ENCODE data around the gene CCT4.

Gene CCT4

DNA sequence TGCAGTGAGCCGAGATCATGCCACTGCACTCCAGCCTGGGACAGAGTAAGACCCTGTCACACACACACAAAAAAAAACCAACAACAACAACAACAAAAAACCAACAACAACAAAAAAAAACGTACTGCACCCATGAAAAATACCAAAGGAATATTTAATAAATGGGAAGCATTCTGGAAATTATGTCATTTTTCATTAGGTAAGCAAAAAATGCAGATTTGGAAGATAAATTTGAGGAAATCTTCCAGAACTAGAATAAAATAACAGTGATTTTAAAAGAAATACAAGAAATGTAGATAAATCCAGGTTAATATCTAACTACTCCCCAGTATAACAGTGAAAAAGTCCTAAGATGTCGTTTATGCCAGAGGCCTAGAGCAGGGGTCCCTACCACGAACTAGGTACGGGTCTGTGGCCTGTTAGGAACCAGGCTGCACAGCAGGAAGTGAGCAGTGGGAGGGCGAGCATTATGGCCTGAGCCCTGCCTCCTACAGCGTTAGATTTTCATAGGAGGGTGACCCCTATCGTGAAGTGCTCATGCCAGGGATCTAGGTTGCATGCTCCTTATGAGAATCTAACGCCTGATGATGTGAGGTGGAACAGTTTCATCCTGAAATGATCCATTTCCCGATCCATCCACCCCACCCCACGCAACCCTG, 56.1 kb downstream of the CCT4 start:
- H3K4me3 ChIP-seq (ENCODE audit: low read depth, low read length): no peak overlapping the region
- no peak for TF ChIP-seq CTCF (IDR thresholded peaks at IDR 0.05; ENCODE audit: low read depth, low read length)

DNA sequence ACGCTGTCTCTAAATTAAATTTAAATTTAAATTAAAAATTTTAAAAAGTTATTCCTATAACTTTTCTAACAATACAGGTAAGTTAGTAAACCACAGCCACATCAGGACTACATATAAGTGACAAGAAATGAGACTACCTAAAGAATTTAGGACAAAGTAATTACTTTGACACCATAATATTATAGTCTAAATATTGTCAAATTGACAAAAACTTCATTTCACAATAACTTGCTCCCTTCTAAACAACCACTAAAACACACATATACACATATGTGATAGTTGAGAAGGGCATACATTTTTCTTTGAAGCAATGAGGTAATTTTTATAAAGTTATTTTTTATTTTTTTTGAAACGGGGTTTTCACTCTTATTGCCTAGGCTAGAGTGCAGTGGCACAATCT, 66.2 kb downstream of the CCT4 start:
- no peak for TF ChIP-seq CTCF (IDR thresholded peaks at IDR 0.05; ENCODE audit: low read depth, low read length)
- H3K4me3 ChIP-seq (ENCODE audit: low read depth, low read length): no peak overlapping the region
